Activated CD8-positive, alpha-beta memory T cell treated with anti-CD3 and anti-CD28 coated beads for 36 hours (primary cell): ENCODE measurements around the gene TBC1D10B. TPM values are rescaled to one million over a fixed set of nuclear protein-coding genes. Genes with fewer than 3 reads are reported as not detected.
"Not testable (repeated sequence)": the region's sequence is repeated elsewhere in the genome, so short reads cannot be mapped to it uniquely, and the experiment has no call there.

Experiments
- CTCF ChIA-PET: fragments of 350-600 bp; sonication (Branson Sonifier 250); formaldehyde crosslinking; loops from one replicate; lab custom pipeline; 2021; ENCODE audit warnings: antibody characterized with exemption; lab: Charles Lee
- POLR2A ChIA-PET: fragments of 350-600 bp; sonication (Branson Sonifier 250); formaldehyde crosslinking; loops from one replicate; lab custom pipeline; 2021; ENCODE audit warnings: antibody characterized with exemption; lab: Charles Lee
- total RNA-seq, 2 experiments: library from RNA; stranded (reverse); gene quantifications; one replicate each; pipeline ENCODE4 v1.2.3, GENCODE V29; 2021

TBC1D10B gene
- total RNA-seq, 2 experiments from 2014 or later: 56.9 to 57.8 TPM

- POLR2A ChIA-PET: interaction anchor here (1.5 to 2.2 kb wide), 2 partner anchors 15 to 17 kb away, joined by 6 to 7 read pairs; partner anchors contain the start of gene TBC1D10B
- CTCF ChIA-PET: interaction anchor here (1.4 kb wide), 1 partner anchor 18 kb away, joined by 5 read pairs; no protein-coding TSS in a partner anchor
These were observed 16.7 kb downstream of the TBC1D10B start for GRCh38 chr16:30353438-30354129.

- POLR2A ChIA-PET: interaction anchor here (0.7 kb wide), 1 partner anchor 223 kb away, joined by 3 read pairs; no protein-coding TSS in a partner anchor
- CTCF ChIA-PET: no interaction called here
These were observed 17.5 kb downstream of the TBC1D10B start for GRCh38 chr16:30352488-30353401.

- POLR2A ChIA-PET: no interaction called here
- CTCF ChIA-PET: interaction anchor here (0.7 to 1.2 kb wide), 2 partner anchors 58 to 610 kb away, joined by 3 read pairs; no protein-coding TSS in a partner anchor
These were observed 18.5 kb downstream of the TBC1D10B start for GRCh38 chr16:30351586-30352419.

- CTCF ChIA-PET: interaction anchor here (0.7 to 1.2 kb wide), 2 partner anchors 59 to 610 kb away, joined by 3 read pairs; no protein-coding TSS in a partner anchor
- POLR2A ChIA-PET: no interaction called here
These were observed 19.3 kb downstream of the TBC1D10B start for GRCh38 chr16:30351001-30351441.

GRCh38 chr16:30350134-30350871 is 20.0 kb downstream of the TBC1D10B start:
- POLR2A ChIA-PET: no interaction called here
- CTCF ChIA-PET: interaction anchor here (0.6 to 1.2 kb wide), 2 partner anchors 16 to 59 kb away, joined by 3 read pairs; no protein-coding TSS in a partner anchor

GRCh38 chr16:30349675-30350074 is 20.6 kb downstream of the TBC1D10B start:
- POLR2A ChIA-PET: no interaction called here
- CTCF ChIA-PET: interaction anchor here (0.6 kb wide), 1 partner anchor 15 kb away, joined by 3 read pairs; no protein-coding TSS in a partner anchor

GRCh38 chr16:30348929-30349328 is 21.4 kb downstream of the TBC1D10B start:
- CTCF ChIA-PET: no interaction called here
- POLR2A ChIA-PET: no interaction called here

- POLR2A ChIA-PET: no interaction called here
These were observed 22.2 kb downstream of the TBC1D10B start for GRCh38 chr16:30348113-30348512.

GRCh38 chr16:30346286-30346685 is 24.0 kb downstream of the TBC1D10B start:
- CTCF ChIA-PET: interaction anchor here (1.0 kb wide), 1 partner anchor 10 kb away, joined by 3 read pairs; no protein-coding TSS in a partner anchor
- POLR2A ChIA-PET: no interaction called here

More at GRCh38 chr16:30348113-30348512, 22.2 kb downstream of the TBC1D10B start:
- CTCF ChIA-PET: no interaction called here

GRCh38 chr16:30343491-30343820 is 26.8 kb downstream of the TBC1D10B start:
- POLR2A ChIA-PET: not testable (repeated sequence)

GRCh38 chr16:30342751-30343490 is 27.4 kb downstream of the TBC1D10B start:
- POLR2A ChIA-PET: no interaction called here
- CTCF ChIA-PET: no interaction called here

More at GRCh38 chr16:30343491-30343820, 26.8 kb downstream of the TBC1D10B start:
- CTCF ChIA-PET: interaction anchor here (0.7 to 1.5 kb wide), 2 partner anchors 53 to 66 kb away, joined by 3 to 6 read pairs; no protein-coding TSS in a partner anchor

GRCh38 chr16:30341971-30342370 is 28.3 kb downstream of the TBC1D10B start:
- POLR2A ChIA-PET, CTCF ChIA-PET: not testable (repeated sequence)

- ChIA-PET POLR2A (no interaction called here), CTCF (no interaction called here)
These were observed 29.7 kb downstream of the TBC1D10B start for GRCh38 chr16:30340621-30341020.

- POLR2A ChIA-PET, CTCF ChIA-PET: not testable (repeated sequence)
These were observed 31.6 kb downstream of the TBC1D10B start for GRCh38 chr16:30338715-30339114.

- CTCF ChIA-PET, POLR2A ChIA-PET: not testable (repeated sequence)
These were observed 32.3 kb downstream of the TBC1D10B start for GRCh38 chr16:30337964-30338357.

GRCh38 chr16:30335598-30336474 is 34.5 kb downstream of the TBC1D10B start:
- ChIA-PET CTCF (interaction anchor here (0.7 to 1.7 kb wide), 5 partner anchors 10 to 249 kb away, joined by 3 to 5 read pairs (median 3); no protein-coding TSS in a partner anchor), POLR2A (interaction anchor here (0.7 to 1.6 kb wide), 3 partner anchors 35 to 314 kb away, joined by 3 read pairs; partner anchors contain the start of gene SEPTIN1)
